Measurements from ENCODE around the gene TNS1. TPM values are rescaled to one million over a fixed set of nuclear protein-coding genes. Genes with fewer than 3 reads are reported as not detected.

TNS1 gene
- polyA plus RNA-seq, 1 of the 3 experiments (the other 2 are of a cell fraction), result 12.1 TPM

GRCh38 chr2:217849154-217849975 lies 153.4 kb downstream of the TNS1 start:
- no peak overlapping the region for H2AFZ ChIP-seq (ENCODE audit: low read depth)
- POLR2A ChIA-PET, result no interaction called here

GRCh38 chr2:217848351-217848957 lies 154.3 kb downstream of the TNS1 start:
- POLR2A ChIA-PET, result no interaction called here
- H3K9ac ChIP-seq, result no peak overlapping the region
- peaks cover 41 to 56% of the 10 kb centered on the region in 2 experiments for H3K36me3 ChIP-seq (replicated peaks in 1 of 2; ENCODE audit: control insufficient read depth in 1 of 2, insufficient read depth in 2 of 2, low read length in 1 of 2)
- CTCF ChIA-PET, result interaction anchor here (0.9 kb wide), 1 partner anchor 30 kb away, joined by 3 read pairs; no protein-coding TSS in a partner anchor
- H3K79me2 ChIP-seq (ENCODE audit: insufficient read depth), result peaks cover 89% of the 10 kb centered on the region
- peaks cover 7% of the 10 kb centered on the region for H3F3A ChIP-seq (replicated peaks; ENCODE audit: insufficient read depth)
- H3K9me2 ChIP-seq, result no peaks in the 10 kb centered on the region
- H2AFZ ChIP-seq (ENCODE audit: low read depth), result no peak overlapping the region
- no peak overlapping the region for H3K4me2 ChIP-seq
- H4K20me1 ChIP-seq (ENCODE audit: insufficient read depth), result peaks cover 36% of the 10 kb centered on the region
- peaks cover 31 to 39% of the 10 kb centered on the region in 2 experiments; a peak in 3 of 4 replicates for H3K4me1 ChIP-seq (ENCODE audit: control insufficient read depth in 1 of 2, insufficient read depth in 2 of 2, low read depth in 1 of 2, low read length in 1 of 2)
- no peak overlapping the region for H3K27ac ChIP-seq (ENCODE audit: low read depth in 2 of 2, low read length in 1 of 2)
- no peak for TF ChIP-seq RCOR1 (IDR thresholded peaks at IDR 0.05; ENCODE audit: low read length)
- DNase-seq, result no peak
- H3K9me3 ChIP-seq, result no peaks in the 10 kb centered on the region
- WGBS (ENCODE audit: low lambda C conversion rate), result 100% methylated on average over 1 of the region's 27 CpGs
- H3K27me3 ChIP-seq (ENCODE audit: insufficient read depth), result no peaks in the 10 kb centered on the region
- no peak overlapping the region for H3K4me3 ChIP-seq (ENCODE audit: low read depth in 2 of 2, low read length in 1 of 2)

More at GRCh38 chr2:217849154-217849975, 153.4 kb downstream of the TNS1 start:
- no peaks in the 10 kb centered on the region for H3K27me3 ChIP-seq (ENCODE audit: insufficient read depth)
- H3K36me3 ChIP-seq (replicated peaks in 1 of 2; ENCODE audit: control insufficient read depth in 1 of 2, insufficient read depth in 2 of 2, low read length in 1 of 2), result peaks cover 41 to 47% of the 10 kb centered on the region in 2 experiments
- no peaks in the 10 kb centered on the region for H3K9me2 ChIP-seq
- peaks cover 31 to 46% of the 10 kb centered on the region in 2 experiments; a peak in 3 of 4 replicates for H3K4me1 ChIP-seq (ENCODE audit: control insufficient read depth in 1 of 2, insufficient read depth in 2 of 2, low read depth in 1 of 2, low read length in 1 of 2)
- H3K4me3 ChIP-seq (ENCODE audit: low read depth in 2 of 2, low read length in 1 of 2), result no peak overlapping the region
- peak overlapping the region in 1 of 2 experiments; percentile 54; a peak in 2 of 4 replicates for H3K27ac ChIP-seq (ENCODE audit: low read depth in 2 of 2, low read length in 1 of 2)
- no peaks in the 10 kb centered on the region for H3K9me3 ChIP-seq
- peaks cover 81% of the 10 kb centered on the region for H3K79me2 ChIP-seq (ENCODE audit: insufficient read depth)
- H3F3A ChIP-seq (replicated peaks; ENCODE audit: insufficient read depth), result peaks cover 11% of the 10 kb centered on the region
- WGBS (ENCODE audit: low lambda C conversion rate), result 84% methylated on average over 4 of the region's 9 CpGs
- peak overlapping the region; percentile 79 for H3K4me2 ChIP-seq
- peak overlapping the region; percentile 59; the same call in 1 of the 2 replicates for H3K9ac ChIP-seq
- CTCF ChIA-PET, result interaction anchor here (0.9 to 2.0 kb wide), 3 partner anchors 12 to 37 kb away, joined by 3 to 8 read pairs (median 3); no protein-coding TSS in a partner anchor
- DNase-seq, result no peak
- TF ChIP-seq YY1 (IDR thresholded peaks at IDR 0.05; ENCODE audit: low read depth) (no peak), MXI1 (IDR thresholded peaks at IDR 0.05; ENCODE audit: low read depth, low read length) (no peak), ZBTB33 (IDR thresholded peaks at IDR 0.05; ENCODE audit: borderline replicate concordance, low read depth) (no peak), RCOR1 (IDR thresholded peaks at IDR 0.05; ENCODE audit: low read length) (no peak), JUND (IDR thresholded peaks at IDR 0.05) (no peak), FOSL2 (IDR thresholded peaks at IDR 0.05; ENCODE audit: borderline replicate concordance, low read depth) (no peak), GATA2 (CRISPR knock-in tag; IDR thresholded peaks at IDR 0.05) (no peak), SIN3A (IDR thresholded peaks at IDR 0.05; ENCODE audit: borderline replicate concordance, low read depth, low read length) (no peak), NRF1 (IDR thresholded peaks at IDR 0.05; ENCODE audit: low read depth, low read length) (no peak), RAD21 (IDR thresholded peaks at IDR 0.05; ENCODE audit: low read length) (no peak), MEF2A (IDR thresholded peaks at IDR 0.05; ENCODE audit: borderline replicate concordance, low read depth) (no peak), CHD2 (IDR thresholded peaks at IDR 0.05; ENCODE audit: low read length, partially characterized antibody) (no peak)
- H4K20me1 ChIP-seq (ENCODE audit: insufficient read depth), result peaks cover 40% of the 10 kb centered on the region
